Testis (tissue), 2 donors: ENCODE measurements around the gene ZFP36L2.

Experiments used
- CTCF ChIP-seq, 3 experiments: fragments of 450-650 bp in 2 of 3; fragments of 200-600 bp in 1 of 3; sonication (generic) in 1 of 3; IDR thresholded peaks; one replicate each; pipeline ENCODE4 v1.5.1; 2016 to 2019; ENCODE audit warnings: antibody characterized with exemption in 3 of 3, mild to moderate bottlenecking in 2 of 3, moderate library complexity in 1 of 3
- POLR2A ChIP-seq: fragments of 450-650 bp; IDR thresholded peaks from one replicate; pipeline ENCODE4 v1.6.1; 2017; ENCODE audit warnings: antibody characterized with exemption, mild to moderate bottlenecking, moderate library complexity

DNA sequence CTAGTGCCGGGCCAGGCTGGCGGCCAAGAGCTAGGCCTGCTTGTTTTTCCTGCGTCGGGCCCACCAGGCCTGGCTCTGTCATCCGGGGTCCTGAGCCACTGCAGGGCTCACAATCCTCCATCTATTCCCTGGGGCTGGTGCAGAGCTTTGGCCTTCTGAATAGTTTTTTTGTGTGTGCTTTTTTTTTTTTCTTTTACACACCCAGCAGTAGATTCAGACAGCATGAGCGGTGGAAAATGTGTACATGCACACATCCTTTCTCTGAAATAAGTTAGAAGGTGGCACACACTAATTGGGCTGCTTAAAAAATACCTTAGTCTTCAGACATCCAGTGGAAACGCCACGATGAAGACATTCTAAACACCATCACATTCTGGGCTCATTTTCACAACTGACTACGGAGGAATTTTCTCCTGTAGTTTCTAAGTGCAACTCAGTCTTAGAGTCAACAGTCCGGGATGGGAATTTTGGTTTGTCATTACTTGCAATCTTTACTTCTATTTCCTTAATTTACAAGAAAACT, 6.1 kb downstream of the ZFP36L2 start:
- TF ChIP-seq CTCF (IDR thresholded peaks at IDR 0.05) (no peak), POLR2A (no peak)
